Choroid plexus epithelial cell (primary cell): ENCODE measurements around the gene EPHB1.

Source experiments
- DNase-seq: peaks from one replicate; pipeline ENCODE4 v3.0.0-alpha.2; 2010; ENCODE audit warnings: low read depth
- H3K4me3 ChIP-seq: 2 replicates; pipeline ENCODE4 v1.5.1; 2011; ENCODE audit warnings: low read depth, mild to moderate bottlenecking, control low read depth, low read length, moderate library complexity
- CTCF ChIP-seq: conservative IDR thresholded peaks from 2 replicates; pipeline ENCODE4 v1.5.1; 2011; ENCODE audit warnings: low read depth, mild to moderate bottlenecking, control low read depth, inconsistent platforms, low read length, moderate library complexity

The EPHB1 gene

GRCh38 chr3:135147657-135148056 lies 352.6 kb downstream of the EPHB1 start:
- DNase-seq: no peak
- TF ChIP-seq CTCF: no peak

GRCh38 chr3:135148398-135149020 lies 353.4 kb downstream of the EPHB1 start:
- DNase-seq: no peak
- H3K4me3 ChIP-seq: no peak overlapping the region
- no peak for TF ChIP-seq CTCF

More at GRCh38 chr3:135147657-135148056, 352.6 kb downstream of the EPHB1 start:
- H3K4me3 ChIP-seq: no peak overlapping the region

- H3K4me3 ChIP-seq: no peak overlapping the region
- DNase-seq: no peak
- TF ChIP-seq CTCF: no peak
These were observed 354.9 kb downstream of the EPHB1 start for GRCh38 chr3:135149707-135150681.

GRCh38 chr3:135154186-135154585 lies 359.1 kb downstream of the EPHB1 start:
- no peak overlapping the region for H3K4me3 ChIP-seq
- DNase-seq: no peak
- no peak for TF ChIP-seq CTCF

GRCh38 chr3:135155228-135155627 lies 360.2 kb downstream of the EPHB1 start:
- TF ChIP-seq CTCF: no peak
- no peak overlapping the region for H3K4me3 ChIP-seq
- no peak for DNase-seq

- TF ChIP-seq CTCF: no peak
- H3K4me3 ChIP-seq: no peak overlapping the region
- no peak for DNase-seq
These were observed 360.7 kb downstream of the EPHB1 start for GRCh38 chr3:135155791-135156190.
